GM21526 (cell line): Measurements from ENCODE around the gene MS4A3.
"Not testable (repeated sequence)": the region's sequence is repeated elsewhere in the genome, so short reads cannot be mapped to it uniquely, and the experiment has no call there.

Experiments used
- ATAC-seq: cut with Tn5 transposase; IDR thresholded peaks from one replicate; pipeline ENCODE4 v1.9.1; 2021; ENCODE audit warnings: moderate library complexity; ENCODE audit not compliant: unreplicated experiment, low FRiP score

MS4A3 gene

DNA sequence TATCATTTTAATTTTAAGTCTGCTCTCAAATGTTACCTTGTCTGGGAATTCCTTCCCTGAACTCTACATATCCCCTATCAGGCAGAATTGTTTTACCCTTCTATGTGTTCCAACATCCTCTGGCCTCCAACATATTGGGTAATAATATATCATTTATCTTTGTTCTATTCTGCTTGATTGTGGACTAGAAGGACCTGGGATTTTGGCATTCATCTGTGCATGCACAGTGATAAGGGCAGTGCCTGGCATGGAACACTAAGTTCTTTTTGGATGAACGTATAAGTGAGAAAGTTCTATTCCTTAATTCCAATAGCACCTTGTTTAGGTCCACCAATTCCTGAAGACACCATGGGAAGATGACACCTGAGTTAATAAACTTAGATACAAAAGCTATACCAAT is 30.8 kb downstream of the MS4A3 start:
- ATAC-seq, result no peak

DNA sequence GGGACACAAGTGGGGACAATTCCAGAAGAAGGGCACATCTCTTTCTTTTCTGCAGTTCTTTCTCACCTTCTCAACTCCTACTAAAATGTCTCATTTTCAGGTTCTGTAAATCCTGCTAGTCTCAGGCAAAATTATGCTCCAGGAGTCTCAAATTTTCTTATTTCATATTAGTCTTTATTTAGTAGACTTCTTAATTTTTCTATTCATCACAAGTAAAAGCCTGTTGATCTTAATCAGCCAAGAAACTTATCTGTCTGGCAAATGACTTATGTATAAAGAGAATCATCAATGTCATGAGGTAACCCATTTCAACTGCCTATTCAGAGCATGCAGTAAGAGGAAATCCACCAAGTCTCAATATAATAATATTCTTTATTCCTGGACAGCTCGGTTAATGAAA is 31.9 kb downstream of the MS4A3 start, which contains the start of gene MS4A2:
MS4A2 (plus strand) TSS at position 301 of the 400 bp plus-strand sequence. CDS start 102 bp downstream, outside the sequence.
- ATAC-seq, result no peak

DNA sequence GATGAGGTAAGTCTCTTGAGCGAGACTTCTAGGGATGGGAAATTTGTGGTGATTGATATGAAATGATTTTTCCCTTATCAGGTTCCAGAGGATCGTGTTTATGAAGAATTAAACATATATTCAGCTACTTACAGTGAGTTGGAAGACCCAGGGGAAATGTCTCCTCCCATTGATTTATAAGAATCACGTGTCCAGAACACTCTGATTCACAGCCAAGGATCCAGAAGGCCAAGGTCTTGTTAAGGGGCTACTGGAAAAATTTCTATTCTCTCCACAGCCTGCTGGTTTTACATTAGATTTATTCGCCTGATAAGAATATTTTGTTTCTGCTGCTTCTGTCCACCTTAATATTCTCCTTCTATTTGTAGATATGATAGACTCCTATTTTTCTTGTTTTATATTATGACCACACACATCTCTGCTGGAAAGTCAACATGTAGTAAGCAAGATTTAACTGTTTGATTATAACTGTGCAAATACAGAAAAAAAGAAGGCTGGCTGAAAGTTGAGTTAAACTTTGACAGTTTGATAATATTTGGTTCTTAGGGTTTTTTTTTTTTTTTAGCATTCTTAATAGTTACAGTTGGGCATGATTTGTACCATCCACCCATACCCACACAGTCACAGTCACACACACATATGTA is 39.1 kb downstream of the MS4A3 start:
- ATAC-seq, result no peak

DNA sequence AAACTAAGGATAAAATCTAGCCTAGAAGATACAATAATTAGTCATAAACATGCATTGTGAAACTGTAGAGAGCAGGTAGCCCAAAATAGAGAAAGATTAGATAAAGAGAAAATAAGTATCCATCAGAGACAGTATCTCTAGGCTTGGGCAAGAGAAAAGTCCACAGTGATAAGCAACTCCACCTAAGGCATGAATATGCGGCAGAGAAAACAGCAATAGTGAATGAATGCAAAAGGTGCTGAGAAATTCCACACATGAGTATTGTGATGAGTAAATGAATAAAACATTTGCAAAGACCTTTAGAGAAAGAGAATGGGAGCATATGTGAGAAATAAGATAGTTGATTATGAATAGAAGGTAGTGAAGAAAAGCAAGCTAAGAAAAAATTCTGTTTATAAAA is 40.7 kb downstream of the MS4A3 start:
- no peak for ATAC-seq

DNA sequence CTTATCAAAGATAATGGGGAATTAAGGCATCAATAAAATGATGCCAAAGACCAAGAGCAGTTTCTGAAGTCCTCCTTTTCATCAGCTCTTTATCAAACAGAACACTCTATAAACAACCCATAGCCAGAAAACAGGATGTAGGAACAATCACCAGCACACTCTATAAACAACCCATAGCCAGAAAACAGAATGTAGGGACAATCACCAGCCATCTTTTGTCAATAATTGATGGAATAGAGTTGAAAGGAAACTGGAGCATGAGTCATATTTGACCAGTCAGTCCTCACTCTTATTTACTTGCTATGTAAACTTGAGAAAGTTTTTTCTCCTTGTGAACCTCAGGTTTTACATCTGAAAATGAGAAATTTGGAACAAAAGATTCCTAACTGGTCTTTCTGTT is 42.0 kb downstream of the MS4A3 start:
- no peak for ATAC-seq

DNA sequence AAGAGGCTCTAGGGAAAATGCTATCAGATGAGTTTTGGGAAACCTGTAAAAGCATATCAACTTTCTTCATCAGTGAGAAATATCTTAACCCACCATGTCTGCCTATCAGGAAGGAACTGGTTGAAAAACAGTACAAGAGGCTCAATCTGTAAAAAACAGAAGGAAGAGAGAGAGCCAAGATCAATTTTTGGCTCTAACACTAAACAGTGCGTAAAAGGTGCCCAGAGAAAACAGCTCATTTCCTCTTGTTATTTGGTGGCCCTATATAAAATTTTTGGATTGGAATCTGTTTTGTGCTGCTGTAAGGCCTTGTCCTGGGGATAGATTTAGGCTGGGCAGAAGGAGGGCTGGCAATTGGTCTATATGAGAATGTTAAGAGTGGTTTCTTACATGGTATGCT is 44.1 kb downstream of the MS4A3 start:
- ATAC-seq, result no peak

DNA sequence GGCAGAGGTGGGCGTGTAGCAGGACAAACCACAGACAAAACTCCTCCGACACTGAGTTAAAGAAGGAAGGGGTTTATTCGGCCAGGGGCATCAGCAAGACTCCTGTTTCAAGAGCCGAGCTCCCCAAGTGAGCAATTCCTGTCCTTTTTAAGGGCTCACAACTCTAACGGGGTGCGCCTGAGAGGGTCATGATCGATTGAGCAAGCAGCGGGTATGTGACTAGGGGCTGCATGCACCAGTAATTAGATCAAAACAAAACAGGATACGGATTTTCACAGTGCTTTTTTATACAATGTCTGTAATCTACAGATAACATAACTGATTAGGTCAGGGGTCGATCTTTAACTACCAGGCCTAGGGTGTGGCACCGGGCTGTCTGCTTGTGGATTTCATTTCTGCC is 44.9 kb downstream of the MS4A3 start:
- not testable (repeated sequence) for ATAC-seq

DNA sequence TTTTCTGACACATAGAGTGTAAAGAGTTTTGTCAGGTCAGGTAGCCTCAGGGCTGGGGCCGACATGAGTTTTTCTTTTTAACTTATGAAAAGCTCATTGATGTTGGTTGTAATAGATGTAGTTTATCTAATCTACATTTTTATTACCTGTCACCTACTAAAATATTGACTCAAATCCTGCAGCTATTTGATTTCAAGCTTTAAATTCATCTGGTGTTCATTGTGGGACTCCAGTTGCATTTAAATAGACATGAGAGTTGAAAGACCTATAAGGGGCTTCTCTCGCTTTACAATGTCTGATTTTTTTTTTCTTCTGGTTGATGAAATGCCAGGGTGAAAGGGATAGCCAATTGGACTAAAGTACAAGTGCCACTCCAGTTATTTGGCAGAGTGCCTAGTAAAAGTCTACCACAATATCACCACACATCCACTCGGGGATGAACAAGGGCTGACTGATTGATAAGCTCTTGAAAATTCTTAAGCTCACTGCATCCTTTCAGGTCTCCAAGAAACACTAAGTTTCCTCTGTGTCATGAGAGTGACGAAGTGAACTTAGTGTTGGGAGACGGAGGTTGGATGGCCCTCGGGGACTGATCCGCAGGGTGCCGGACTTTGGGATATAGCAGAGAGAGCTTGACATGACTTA is 48.1 kb downstream of the MS4A3 start:
- not testable (repeated sequence) for ATAC-seq

DNA sequence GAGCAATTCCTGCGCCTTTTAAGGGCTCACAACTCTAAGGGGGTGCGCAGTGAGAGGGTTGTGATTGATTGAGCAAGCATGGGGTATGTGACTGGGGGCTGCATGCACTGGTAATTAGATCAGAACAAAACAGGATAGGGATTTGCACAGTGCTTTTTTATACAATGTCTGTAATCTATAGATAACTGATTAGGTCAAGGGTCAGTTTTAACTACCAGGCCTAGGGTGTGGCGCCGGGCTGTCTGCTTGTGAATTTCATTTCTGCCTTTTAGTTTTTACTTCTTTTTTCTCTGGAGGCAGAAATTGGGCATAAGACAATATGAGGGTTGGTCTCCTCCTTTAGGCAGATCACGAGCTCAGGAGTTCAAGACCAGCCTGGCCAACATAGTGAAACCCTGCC is 52.2 kb downstream of the MS4A3 start:
- not testable (repeated sequence) for ATAC-seq

DNA sequence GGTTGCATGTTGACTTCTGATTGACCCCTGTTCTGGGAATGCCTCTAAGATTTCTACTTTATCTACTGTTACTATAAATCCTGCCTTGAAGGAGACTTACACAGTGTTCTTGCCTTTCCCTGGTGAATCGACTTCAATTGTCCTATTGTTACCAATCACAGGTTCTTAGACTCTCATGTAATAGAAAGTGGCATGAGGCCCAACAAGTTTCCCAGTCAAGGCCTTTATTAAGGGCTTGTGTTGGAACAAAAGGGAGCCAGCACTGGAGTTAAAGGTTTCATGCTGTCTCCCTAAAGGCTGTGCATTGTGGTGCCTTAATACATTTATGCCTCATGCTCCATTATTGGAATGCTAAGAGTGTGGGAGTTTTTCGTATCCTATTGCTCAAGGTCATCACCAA is 55.3 kb downstream of the MS4A3 start:
- no peak for ATAC-seq

DNA sequence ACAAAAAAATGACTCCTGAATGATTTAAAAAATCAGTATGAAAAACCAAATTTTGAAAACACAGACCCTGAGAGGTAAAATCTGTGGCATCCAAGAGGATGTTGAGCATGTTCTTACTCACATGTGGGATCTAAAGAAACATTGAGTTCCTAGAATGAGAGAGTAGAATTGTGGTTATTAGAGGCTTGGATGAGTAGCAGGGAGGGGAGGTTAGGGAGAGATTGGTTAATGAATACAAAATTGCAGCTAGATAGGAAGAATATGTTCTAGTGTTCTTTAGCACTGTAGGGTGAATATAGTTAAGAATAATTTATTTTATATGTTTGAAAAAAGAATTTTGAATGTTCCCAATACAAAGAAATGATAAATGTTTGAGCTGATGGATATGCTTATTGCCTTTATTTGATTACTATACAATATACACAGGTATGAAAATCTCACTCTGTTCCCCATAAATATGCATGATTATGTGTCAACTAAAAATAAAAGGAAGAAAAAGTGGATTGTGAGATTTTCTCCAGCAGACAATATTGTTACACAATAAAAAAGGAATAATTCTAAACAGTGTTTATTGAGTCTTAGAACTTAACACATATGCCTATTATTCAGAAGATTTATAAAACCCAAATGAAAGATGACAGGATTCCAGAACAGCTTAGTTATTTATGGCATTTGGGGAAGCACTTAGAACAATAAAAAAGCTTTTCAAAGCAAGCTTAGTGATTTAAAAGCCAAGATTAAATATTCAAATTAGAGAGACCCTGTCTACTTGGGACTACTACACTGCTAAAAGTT is 60.7 kb downstream of the MS4A3 start:
- ATAC-seq, result no peak

DNA sequence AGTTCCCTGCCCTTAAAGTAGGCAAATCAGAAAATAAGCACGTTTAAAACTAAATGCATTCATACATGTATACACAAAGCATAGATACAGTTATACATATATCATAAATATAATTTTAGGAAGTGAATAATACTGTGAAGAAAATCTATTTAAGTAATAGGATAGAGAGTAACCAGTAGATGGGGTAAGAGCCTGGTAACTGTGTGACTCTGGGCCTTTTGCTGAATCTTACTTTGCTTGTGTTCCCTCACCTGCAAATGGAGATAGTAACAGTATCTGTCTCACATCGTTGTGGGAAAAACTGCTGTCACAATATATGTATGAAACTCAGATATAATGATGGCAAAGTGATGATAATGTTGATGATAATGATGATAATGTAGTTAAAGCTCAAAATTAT is 61.9 kb downstream of the MS4A3 start:
- no peak for ATAC-seq

DNA sequence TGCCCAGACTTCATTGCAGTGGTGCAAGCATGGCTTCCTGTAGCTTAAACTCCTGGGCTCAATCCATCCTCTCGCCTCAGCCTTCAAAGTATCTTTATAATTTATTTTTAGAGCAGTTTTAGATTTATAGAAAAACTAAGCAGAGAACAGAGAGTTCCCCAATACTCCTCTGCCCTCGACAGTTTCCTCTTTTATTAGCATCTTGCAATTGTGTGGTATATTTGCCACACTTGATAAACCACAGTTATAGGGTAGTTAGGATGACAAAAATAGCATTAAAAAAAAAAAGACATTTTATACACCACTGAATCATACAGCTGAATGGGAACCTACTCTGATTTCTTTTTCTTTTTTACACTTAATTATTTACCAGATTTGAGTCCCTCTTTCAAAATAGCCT is 63.2 kb downstream of the MS4A3 start:
- ATAC-seq, result no peak
